ENCODE measurements around the gene HAL.

DNA sequence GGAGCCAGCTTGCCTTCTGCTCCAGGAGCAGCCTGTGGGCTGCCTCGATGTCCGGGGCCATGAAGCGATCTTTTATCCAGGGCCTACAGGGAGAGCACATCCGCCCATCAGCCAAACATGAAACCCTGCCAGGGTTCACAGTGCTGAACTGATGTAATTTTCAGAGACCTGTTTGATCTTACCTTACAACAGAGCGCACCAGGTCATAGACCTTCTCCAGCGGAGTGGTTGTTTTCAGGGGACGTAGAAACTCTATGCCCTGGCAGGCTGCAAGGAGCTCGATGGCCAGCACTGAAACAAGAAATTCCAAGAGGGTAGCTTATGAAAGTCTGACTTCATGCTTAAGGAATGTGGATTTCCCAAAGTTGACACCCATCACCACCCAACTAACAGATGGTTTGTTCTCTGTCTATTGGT lies 19.7 kb downstream of the HAL start:
- TF ChIP-seq, protein P1, sequence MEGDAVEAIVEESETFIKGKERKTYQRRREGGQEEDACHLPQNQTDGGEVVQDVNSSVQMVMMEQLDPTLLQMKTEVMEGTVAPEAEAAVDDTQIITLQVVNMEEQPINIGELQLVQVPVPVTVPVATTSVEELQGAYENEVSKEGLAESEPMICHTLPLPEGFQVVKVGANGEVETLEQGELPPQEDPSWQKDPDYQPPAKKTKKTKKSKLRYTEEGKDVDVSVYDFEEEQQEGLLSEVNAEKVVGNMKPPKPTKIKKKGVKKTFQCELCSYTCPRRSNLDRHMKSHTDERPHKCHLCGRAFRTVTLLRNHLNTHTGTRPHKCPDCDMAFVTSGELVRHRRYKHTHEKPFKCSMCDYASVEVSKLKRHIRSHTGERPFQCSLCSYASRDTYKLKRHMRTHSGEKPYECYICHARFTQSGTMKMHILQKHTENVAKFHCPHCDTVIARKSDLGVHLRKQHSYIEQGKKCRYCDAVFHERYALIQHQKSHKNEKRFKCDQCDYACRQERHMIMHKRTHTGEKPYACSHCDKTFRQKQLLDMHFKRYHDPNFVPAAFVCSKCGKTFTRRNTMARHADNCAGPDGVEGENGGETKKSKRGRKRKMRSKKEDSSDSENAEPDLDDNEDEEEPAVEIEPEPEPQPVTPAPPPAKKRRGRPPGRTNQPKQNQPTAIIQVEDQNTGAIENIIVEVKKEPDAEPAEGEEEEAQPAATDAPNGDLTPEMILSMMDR (CRISPR knock-in tag; IDR thresholded peaks at IDR 0.05), result no peak
- TF ChIP-seq USF2 (IDR thresholded peaks at IDR 0.05; ENCODE audit: low read depth, low read length) (no peak), USF2 (CRISPR knock-in tag; IDR thresholded peaks at IDR 0.05; ENCODE audit: borderline replicate concordance) (no peak)
